Stimulated activated CD8-positive, alpha-beta memory T cell treated with anti-CD3 and anti-CD28 coated beads, Interleukin-12 subunit alpha, Interleukin-12 subunit beta, amount 100 ng/mL, for 1 hour (primary cell): ENCODE results near the gene CTDSPL.
"Not testable (repeated sequence)": the region's sequence is repeated elsewhere in the genome, so short reads cannot be mapped to it uniquely, and the experiment has no call there.

Experiments used
- DNase-seq: peaks from one replicate; pipeline ENCODE4 v3.0.0-alpha.2; 2020; ENCODE audit warnings: low read depth

The CTDSPL gene

GRCh38 chr3:37988376-37988775 is 126.7 kb downstream of the CTDSPL start:
- DNase-seq = not testable (repeated sequence)

GRCh38 chr3:37988931-37989525 is 127.3 kb downstream of the CTDSPL start:
- no peak for DNase-seq

- DNase-seq = no peak
Observed at GRCh38 chr3:37989821-37990480, 128.3 kb downstream of the CTDSPL start.

- no peak for DNase-seq
Observed at GRCh38 chr3:37990527-37990926, 128.8 kb downstream of the CTDSPL start, which contains the start of gene VILL. VILL (plus strand) TSS chr3:37990786; CDS start chr3:37993673, 2,887 bp downstream.

- no peak for DNase-seq
Observed at GRCh38 chr3:37991109-37991508, 129.4 kb downstream of the CTDSPL start.

- DNase-seq = no peak
Observed at GRCh38 chr3:37991823-37992222, 130.1 kb downstream of the CTDSPL start.

GRCh38 chr3:37992271-37993066 is 130.8 kb downstream of the CTDSPL start:
- no peak for DNase-seq

GRCh38 chr3:37993067-37993455 is 131.4 kb downstream of the CTDSPL start:
- DNase-seq = no peak

- no peak for DNase-seq
Observed at GRCh38 chr3:37993460-37993819, 131.8 kb downstream of the CTDSPL start.

- peak; percentile 27 for DNase-seq
Observed at GRCh38 chr3:37993820-37994638, 132.3 kb downstream of the CTDSPL start.

GRCh38 chr3:37994639-37994972 is 132.9 kb downstream of the CTDSPL start:
- no peak for DNase-seq

- no peak for DNase-seq
Observed at GRCh38 chr3:37995652-37996641, 134.3 kb downstream of the CTDSPL start.

- peak; percentile 69 for DNase-seq
Observed at GRCh38 chr3:37996785-37997301, 135.2 kb downstream of the CTDSPL start.

- DNase-seq = no peak
Observed at GRCh38 chr3:37997342-37997741, 135.7 kb downstream of the CTDSPL start.

- DNase-seq = no peak
Observed at GRCh38 chr3:37997791-37998370, 136.2 kb downstream of the CTDSPL start.

- no peak for DNase-seq
Observed at GRCh38 chr3:37999836-38000235, 138.2 kb downstream of the CTDSPL start.

GRCh38 chr3:38000242-38000916 is 138.7 kb downstream of the CTDSPL start:
- no peak for DNase-seq

GRCh38 chr3:38000965-38001455 is 139.3 kb downstream of the CTDSPL start:
- DNase-seq = no peak

- no peak for DNase-seq
Observed at GRCh38 chr3:38001456-38002081, 139.9 kb downstream of the CTDSPL start.
